A673 (cell line): Measurements from ENCODE around the gene IL22RA1. TPM values are rescaled to one million over a fixed set of nuclear protein-coding genes. Genes with fewer than 3 reads are reported as not detected.

Experiments used
- BruUV-seq: library from RNA; stranded (reverse); fragments of 400-500 nt; replicated peaks from 2 replicates; lab custom pipeline; 2021; lab: Mats Ljungman, UMichigan
- CTCF ChIA-PET: fragments of 300-600 bp; sonication (Branson Sonifier 250); formaldehyde crosslinking; loops from one replicate; lab custom pipeline; 2022; ENCODE audit warnings: antibody characterized with exemption; lab: Charles Lee
- POLR2A ChIA-PET: fragments of 300-600 bp; sonication (Branson Sonifier 250); formaldehyde crosslinking; loops from one replicate; lab custom pipeline; 2022; ENCODE audit warnings: antibody characterized with exemption; ENCODE audit not compliant: low non-redundant PET; lab: Charles Lee
- DNase-seq: peaks from one replicate; pipeline ENCODE4 v3.0.0-alpha.2; 2015; ENCODE audit warnings: low spot score
- H3K27ac ChIP-seq: fragments of 200-600 bp; sonication (generic); 2 replicates; pipeline ENCODE4 v1.5.1; 2016; ENCODE audit warnings: mixed run types, low read depth, mild to moderate bottlenecking, mixed read lengths, antibody characterized with exemption, low read length; ENCODE audit not compliant: poor library complexity, severe bottlenecking
- H3K27me3 ChIP-seq: fragments of 200-600 bp; sonication (generic); replicated peaks from 2 replicates; pipeline ENCODE4 v1.6.1; 2017; ENCODE audit warnings: mixed run types, low read depth, mild to moderate bottlenecking, mixed read lengths, antibody characterized with exemption, low read length; ENCODE audit not compliant: insufficient read depth, poor library complexity
- H3K36me3 ChIP-seq: fragments of 200-600 bp; sonication (generic); 2 replicates; pipeline ENCODE4 v1.6.1; 2016; ENCODE audit warnings: mixed run types, mild to moderate bottlenecking, mixed read lengths, antibody characterized with exemption, low read length; ENCODE audit not compliant: insufficient read depth, poor library complexity, severe bottlenecking
- H3K4me1 ChIP-seq: fragments of 200-600 bp; sonication (generic); 2 replicates; pipeline ENCODE4 v1.6.1; 2017; ENCODE audit warnings: mixed run types, mild to moderate bottlenecking, mixed read lengths, antibody characterized with exemption, low read length; ENCODE audit not compliant: insufficient read depth, poor library complexity, severe bottlenecking
- H3K4me3 ChIP-seq: fragments of 200-600 bp; sonication (generic); 2 replicates; pipeline ENCODE4 v1.5.1; 2016; ENCODE audit warnings: low read depth, mixed run types, mild to moderate bottlenecking, mixed read lengths, low read length; ENCODE audit not compliant: poor library complexity, severe bottlenecking
- H3K9me3 ChIP-seq: fragments of 200-600 bp; sonication (generic); 2 replicates; pipeline ENCODE4 v1.6.1; 2016; ENCODE audit warnings: mixed run types, low read depth, mild to moderate bottlenecking, mixed read lengths, antibody characterized with exemption, low read length; ENCODE audit not compliant: poor library complexity, severe bottlenecking
- EZH2 ChIP-seq: fragments of 200-600 bp; sonication (generic); IDR thresholded peaks from 2 replicates; pipeline ENCODE4 v1.6.1; 2017; ENCODE audit warnings: borderline replicate concordance, low read depth, mild to moderate bottlenecking, mixed read lengths, antibody characterized with exemption, low read length; ENCODE audit not compliant: poor library complexity, severe bottlenecking
- intact Hi-C: fragments of 100-400 bp; cut with micrococcal nuclease; formaldehyde crosslinking; loops from one replicate; pipeline ENCODE4 v1.10.0; 2022; ENCODE audit not compliant: unreplicated experiment
- total RNA-seq: library from RNA; stranded (reverse); gene quantifications from 2 replicates; pipeline ENCODE4 v1.2.3, GENCODE V29; 2021
- TF ChIP-seq, protein P1 (sequence below): fragments of 300-800, 200-600 bp; sonication (generic); conservative IDR thresholded peaks from 2 replicates; pipeline ENCODE4 v1.5.1; 2017; ENCODE audit warnings: low read depth, mild to moderate bottlenecking, antibody characterized with exemption, low read length, moderate library complexity, mixed read lengths

Gene IL22RA1
- total RNA-seq, 1 experiment from 2014 or later = 0.24 TPM

DNA sequence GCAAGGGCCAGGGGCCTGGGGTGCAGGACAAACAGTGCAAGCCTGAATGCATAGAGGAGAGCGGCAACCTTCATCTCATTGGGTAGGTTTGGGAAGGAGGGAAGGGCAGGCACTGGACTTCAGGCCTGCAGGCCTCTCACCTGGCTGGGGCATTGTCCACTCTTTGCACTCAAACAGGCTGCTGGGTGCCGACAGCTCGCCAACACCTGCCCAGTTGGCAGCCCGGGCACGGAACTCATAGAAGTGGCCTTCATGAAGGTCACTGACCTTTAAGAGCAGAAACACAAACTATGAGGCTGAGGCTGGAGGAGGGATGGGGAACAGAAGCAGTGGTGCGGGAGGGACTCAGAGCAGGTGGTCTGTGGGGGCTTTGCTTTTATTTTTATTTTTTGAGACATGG lies 61.8 kb downstream of the IL22RA1 start:
- DNase-seq = no peak
- Histone ChIP-seq H3K4me1 (no peaks in the 10 kb centered on the region), H3K4me3 (no peak overlapping the region), H3K27me3 (no peaks in the 10 kb centered on the region), H3K36me3 (no peaks in the 10 kb centered on the region), H3K27ac (no peak overlapping the region), H3K9me3 (no peaks in the 10 kb centered on the region)
- intact Hi-C loops = no loop called here
- CTCF ChIA-PET = interaction anchor here (0.6 kb wide), 1 partner anchor 118 kb away, joined by 3 read pairs; no protein-coding TSS in a partner anchor
- POLR2A ChIA-PET = no interaction called here
- TF ChIP-seq EZH2 = no peak
- TF ChIP-seq, protein P1, sequence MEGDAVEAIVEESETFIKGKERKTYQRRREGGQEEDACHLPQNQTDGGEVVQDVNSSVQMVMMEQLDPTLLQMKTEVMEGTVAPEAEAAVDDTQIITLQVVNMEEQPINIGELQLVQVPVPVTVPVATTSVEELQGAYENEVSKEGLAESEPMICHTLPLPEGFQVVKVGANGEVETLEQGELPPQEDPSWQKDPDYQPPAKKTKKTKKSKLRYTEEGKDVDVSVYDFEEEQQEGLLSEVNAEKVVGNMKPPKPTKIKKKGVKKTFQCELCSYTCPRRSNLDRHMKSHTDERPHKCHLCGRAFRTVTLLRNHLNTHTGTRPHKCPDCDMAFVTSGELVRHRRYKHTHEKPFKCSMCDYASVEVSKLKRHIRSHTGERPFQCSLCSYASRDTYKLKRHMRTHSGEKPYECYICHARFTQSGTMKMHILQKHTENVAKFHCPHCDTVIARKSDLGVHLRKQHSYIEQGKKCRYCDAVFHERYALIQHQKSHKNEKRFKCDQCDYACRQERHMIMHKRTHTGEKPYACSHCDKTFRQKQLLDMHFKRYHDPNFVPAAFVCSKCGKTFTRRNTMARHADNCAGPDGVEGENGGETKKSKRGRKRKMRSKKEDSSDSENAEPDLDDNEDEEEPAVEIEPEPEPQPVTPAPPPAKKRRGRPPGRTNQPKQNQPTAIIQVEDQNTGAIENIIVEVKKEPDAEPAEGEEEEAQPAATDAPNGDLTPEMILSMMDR = no peak
- BruUV-seq = no TSS peak

DNA sequence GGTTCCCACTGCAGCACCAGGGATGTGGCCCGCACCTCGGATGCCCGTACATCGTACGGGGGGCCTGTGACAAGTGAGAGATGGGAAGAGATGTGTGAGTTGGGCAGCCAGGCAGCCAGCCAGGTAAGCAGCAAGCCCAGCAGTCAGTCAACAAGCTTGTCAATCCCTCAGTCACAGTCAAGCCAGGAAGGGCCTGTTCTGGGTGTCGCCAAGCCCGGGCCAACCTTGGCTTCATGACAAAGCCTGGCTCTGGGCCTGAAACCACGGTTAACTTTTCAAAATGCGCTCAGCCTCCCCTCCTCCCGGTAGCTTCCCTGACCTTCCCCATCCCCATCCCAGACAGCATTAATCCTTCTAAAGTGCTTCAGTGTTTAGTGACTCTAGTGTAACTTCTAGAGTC lies 62.8 kb downstream of the IL22RA1 start:
- ChIA-PET CTCF (no interaction called here), POLR2A (no interaction called here)
- Histone ChIP-seq H3K27me3 (no peaks in the 10 kb centered on the region), H3K27ac (no peak overlapping the region), H3K4me3 (no peak overlapping the region), H3K9me3 (no peaks in the 10 kb centered on the region), H3K36me3 (no peaks in the 10 kb centered on the region), H3K4me1 (no peaks in the 10 kb centered on the region)
- no TSS peak for BruUV-seq
- intact Hi-C loops = no loop called here
- no peak for DNase-seq
- no peak for TF ChIP-seq EZH2
- TF ChIP-seq, protein P1 = no peak

DNA sequence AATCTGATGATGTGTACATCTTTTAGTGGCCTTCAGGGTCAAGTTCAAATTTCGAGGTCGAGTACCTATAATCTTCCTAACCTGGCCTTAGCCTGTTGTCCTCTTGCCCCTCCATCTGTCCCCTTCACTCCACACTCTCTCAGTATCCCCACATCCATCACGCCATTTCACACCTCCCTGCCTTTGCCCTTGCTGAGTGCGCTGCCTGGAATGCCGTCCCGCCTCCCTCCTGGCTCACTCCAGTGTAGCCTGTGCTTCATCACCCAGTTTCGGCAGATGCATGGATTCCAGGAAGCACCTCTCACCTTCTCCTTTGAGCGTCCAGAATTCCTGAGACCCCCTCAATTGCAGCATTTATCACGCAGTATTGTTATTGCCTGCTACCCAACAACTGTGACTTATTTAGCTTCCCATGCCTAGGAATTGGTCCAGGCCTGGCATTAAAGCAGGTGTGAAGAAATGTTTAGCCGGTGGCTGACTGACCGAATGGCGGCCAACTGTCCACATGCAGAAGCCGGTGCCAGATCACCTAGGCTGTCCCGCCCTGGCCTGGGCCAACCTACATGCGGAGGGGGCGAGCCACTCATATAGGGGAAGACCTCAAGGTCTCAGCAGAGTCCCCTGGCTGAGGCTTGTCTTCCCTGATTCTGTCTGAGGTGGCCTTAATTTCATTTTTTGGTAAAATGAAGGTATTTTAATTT lies 65.5 kb downstream of the IL22RA1 start:
- TF ChIP-seq EZH2 = no peak
- TF ChIP-seq, protein P1 = no peak
- ChIA-PET CTCF (interaction anchor here (0.7 kb wide), 1 partner anchor 509 kb away, joined by 3 read pairs; no protein-coding TSS in a partner anchor), POLR2A (no interaction called here)
- no TSS peak for BruUV-seq
- DNase-seq = no peak
- Histone ChIP-seq H3K27me3 (no peaks in the 10 kb centered on the region), H3K36me3 (no peaks in the 10 kb centered on the region), H3K9me3 (no peaks in the 10 kb centered on the region), H3K4me1 (no peaks in the 10 kb centered on the region), H3K27ac (no peak overlapping the region), H3K4me3 (no peak overlapping the region)
- intact Hi-C loops = no loop called here
